HG02885 (cell line): ENCODE results near the gene TMEM190.
"Not testable (repeated sequence)": the region's sequence is repeated elsewhere in the genome, so short reads cannot be mapped to it uniquely, and the experiment has no call there.

Experiments
- ATAC-seq: cut with Tn5 transposase; IDR thresholded peaks from one replicate; pipeline ENCODE4 v1.9.1; 2021; ENCODE audit warnings: mild to moderate bottlenecking; ENCODE audit not compliant: unreplicated experiment, poor library complexity

TMEM190 gene

DNA sequence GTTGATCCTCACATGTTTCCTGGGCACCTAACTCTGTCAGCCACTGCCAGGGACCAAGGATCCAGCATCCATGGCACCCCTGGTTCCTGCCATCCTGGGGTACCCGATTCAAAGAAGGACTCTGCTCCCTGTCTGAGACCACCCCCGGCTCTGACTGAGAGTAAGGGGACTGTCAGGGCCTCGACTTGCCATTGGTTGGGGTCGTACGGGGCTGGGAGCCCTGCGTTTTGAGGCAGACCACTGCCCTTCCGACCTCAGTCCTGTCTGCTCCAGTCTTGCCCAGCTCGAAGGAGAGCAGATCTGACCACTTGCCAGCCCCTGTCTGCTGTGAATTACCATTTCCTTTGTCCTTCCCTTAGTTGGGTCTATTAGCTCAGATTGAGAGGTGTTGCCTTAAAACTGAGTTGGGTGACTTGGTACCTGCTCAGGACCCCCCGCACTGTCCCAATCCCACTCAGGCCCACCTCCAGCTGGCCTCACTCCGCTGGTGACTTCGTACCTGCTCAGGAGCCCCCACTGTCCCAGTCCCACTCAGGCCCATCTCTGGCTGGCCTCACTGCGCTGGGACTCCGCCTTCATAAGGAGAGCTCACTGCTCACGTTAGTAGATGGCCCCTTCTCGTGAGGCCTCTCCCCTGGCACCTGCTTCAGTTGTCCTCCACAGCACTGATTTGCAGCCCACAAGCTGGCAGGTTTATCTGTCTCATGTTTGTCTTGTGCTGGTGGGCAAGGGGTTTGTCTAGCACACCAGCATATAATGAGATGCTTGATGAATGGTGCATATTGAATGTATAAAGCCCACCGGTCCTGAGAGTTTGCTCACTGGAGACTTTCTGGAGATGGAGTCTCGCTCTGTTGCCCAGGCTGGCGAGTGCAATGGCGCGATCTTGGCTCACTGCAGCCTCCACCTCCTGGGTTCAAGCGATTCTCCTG, 13.0 kb downstream of the TMEM190 start:
- ATAC-seq, result no peak

- ATAC-seq, result no peak
Measured at GRCh38 chr19:55390461-55390880, 13.8 kb downstream of the TMEM190 start.

- ATAC-seq, result no peak
Measured at GRCh38 chr19:55391191-55391670, 14.6 kb downstream of the TMEM190 start.

DNA sequence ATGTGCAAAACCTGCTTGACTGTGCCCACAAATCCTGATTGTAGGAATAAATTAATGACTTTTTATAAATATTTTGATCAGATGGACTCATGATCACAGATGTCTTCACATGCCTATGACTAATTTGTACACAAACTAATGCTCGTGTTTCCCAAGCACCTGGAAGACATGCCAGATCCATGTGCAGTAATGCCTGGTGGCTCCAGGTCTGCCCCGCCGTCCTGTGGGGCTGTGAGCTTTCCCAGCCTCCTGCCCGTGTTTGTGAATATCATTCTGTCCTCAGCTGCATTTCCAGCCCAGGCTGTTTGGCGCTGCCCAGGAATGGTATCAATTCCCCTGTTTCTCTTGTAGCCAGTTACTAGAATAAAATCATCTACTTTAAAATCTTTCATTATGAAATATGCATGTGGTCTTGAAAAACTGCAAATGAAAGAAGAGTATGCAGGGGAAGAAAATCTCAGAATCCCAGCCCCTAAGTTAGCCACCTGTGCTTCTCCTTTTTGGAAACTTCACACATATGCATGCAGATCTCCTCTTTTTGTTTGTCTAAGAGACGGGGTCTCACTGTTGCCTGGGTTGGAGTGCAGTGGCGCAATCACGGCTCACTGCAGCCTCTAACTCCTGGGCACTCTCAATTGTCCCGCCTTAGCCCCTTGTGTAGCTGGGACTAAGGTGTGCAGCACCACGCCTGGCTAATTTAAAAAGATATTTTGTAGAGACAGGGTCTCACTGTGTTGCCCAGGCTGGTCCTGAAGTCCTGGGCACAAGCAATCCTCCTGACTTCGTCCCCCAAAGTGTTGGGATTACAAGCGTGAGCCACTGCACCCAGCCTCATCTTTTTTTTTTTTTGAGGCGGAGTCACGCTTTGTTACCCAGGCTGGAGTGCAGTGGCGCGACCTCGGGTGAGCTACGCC, 15.3 kb downstream of the TMEM190 start:
- no peak for ATAC-seq

GRCh38 chr19:55392820-55393761, 16.5 kb downstream of the TMEM190 start:
- no peak for ATAC-seq

DNA sequence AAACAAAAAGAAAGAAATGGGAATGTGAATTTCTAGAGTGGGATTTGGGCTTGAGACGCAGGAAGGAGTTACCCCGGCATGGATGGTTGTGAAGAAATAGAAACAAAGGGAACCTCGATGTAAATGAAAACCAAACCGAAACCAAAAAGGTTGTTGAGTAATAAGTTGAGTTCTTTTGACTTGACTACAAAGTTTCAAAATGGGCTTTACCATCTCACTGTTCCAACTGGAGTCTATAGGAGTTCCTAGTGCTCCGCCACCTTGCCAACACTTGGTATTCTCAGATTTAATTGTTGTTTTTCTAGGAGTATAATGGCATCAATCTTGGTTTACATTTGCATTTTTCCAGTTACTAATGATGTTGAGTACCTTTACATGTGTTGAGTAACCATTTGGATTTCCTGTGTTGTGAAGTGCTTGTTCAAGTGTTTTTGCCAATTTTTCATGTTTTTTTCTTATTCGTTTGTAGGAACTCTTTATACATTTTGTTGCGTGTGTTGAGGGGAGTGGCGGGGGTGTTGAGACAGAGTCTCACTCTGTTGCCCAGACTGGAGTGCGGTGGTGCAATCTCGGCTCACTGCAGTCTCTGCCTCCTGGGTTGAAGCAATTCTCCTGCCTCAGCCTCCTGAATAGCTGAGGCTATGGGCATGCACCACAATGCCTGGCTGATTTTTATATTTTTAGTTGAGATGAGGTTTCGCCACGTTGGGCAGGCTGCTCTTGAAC, 21.7 kb downstream of the TMEM190 start:
- no peak for ATAC-seq

DNA sequence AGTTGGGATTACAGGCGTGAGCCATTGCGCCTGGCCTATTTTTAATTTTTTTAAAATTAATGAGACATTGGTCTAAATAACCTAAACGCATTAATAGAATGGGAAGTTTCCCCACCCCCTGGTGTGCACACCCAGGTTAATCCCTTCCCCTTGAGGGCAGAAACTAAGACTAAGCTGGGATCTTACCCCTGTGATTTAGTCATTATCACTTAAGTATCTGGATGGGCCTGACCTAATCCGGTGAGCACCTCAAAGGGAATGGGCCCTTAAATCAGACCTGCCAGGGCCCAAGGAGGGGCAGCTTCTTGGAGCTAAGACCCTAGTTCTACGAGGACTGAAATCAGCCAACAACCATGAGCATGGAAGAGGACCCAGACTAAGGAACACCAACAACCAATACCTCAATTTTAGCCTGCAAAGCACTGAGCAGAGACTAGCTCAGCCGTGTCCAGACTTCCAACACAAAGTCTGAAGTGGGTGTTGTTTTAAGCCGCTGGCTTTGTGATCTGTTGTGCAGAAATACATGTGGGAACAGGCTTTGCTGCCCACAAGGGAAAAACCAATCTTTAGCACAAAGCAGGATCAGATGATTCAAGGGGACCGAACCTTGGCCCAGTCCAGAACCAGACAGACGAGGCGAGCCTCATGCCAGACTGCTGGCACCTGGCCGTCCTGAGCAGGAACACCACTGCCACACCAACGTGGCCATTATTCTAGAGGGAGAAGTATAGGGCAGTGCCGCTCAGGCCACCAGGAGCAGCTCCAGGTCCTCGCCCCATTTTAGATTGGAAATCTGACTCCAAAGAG, 23.9 kb downstream of the TMEM190 start:
- ATAC-seq, result no peak

- ATAC-seq, result not testable (repeated sequence)
Measured at GRCh38 chr19:55401390-55401789, 24.8 kb downstream of the TMEM190 start.

DNA sequence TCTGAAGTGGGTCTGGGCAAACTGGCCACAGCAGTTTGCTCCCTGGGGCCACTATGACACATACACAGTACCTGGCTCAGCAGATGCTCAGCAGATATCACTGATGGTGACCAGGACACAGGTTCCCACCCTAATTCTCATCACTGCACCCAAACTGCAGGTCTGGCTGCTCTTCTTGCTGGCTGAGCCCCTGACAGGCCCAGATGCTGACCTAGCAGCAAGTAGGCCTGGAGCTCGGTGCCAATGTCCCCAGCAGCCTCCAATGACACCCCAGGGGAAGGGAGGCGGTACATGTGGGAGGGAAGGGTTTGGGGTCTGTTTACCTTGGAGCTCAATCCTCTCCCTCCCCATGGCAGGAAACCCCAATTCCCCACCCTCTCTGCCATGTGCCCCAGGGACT, 25.9 kb downstream of the TMEM190 start:
- no peak for ATAC-seq

GRCh38 chr19:55405638-55406037, 29.0 kb downstream of the TMEM190 start:
- ATAC-seq, result no peak

- no peak for ATAC-seq
Measured at GRCh38 chr19:55406091-55406825, 29.6 kb downstream of the TMEM190 start.

DNA sequence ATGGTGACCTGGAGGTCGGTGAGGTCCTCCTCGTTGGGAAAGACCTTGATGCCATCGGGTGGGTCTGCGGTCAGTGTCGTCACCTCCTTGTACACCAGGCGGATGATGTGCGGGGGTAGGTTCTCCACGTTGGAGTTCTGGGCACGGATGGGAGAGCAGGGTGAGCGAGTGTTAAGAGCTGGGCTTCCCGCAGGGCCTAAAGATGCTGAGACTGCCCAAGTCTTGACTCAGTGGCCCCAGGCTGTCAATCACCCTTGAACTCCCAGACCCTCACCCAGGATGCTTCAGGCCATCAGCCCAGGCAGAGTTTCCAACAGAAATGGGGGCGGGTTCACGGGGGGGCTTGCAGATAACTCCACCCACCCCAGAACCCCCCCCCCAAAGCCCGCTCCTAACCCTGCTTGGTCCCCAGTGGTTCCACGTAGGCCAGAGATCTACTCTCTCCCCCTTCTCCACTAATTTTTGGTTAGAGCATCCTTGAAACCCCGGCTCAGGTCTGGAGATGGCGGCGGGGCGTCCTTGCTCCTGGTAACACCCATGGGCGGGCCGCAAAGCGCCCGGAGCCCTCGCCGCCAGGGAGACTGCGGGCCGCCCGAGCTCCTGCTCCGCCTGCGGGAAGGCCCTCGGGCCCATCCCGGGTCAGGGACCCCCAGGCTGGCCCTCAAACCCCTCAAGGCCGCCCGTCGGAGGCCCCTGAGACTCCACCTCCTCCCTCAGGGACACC, 30.4 kb downstream of the TMEM190 start:
- no peak for ATAC-seq

- ATAC-seq, result peak; percentile 24
Measured at GRCh38 chr19:55407550-55407799, 30.8 kb downstream of the TMEM190 start, which contains the start of gene UBE2S. Gene UBE2S, minus strand, starts transcription at chr19:55407788. Its CDS starts 199 bp downstream, at chr19:55407589.

- ATAC-seq, result peak; percentile 78
Measured at GRCh38 chr19:55407800-55408532, 31.3 kb downstream of the TMEM190 start.

DNA sequence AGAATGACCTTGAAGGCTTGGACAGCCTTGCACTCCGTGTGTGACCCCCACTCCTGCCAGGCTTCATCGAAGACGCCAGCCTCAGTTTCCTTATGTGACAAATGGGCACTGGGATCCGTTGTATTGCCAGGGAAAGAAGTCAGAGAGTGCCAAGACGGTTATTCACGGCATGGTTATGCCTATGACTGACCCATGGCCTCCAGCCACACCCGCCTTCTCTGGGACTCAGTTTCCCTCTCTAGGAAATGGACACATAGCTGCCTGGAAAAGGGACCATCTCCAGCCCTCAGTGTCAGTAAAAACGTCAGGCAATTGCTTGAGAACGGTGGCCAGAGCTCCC, 31.9 kb downstream of the TMEM190 start:
- no peak for ATAC-seq

GRCh38 chr19:55409179-55409578, 32.6 kb downstream of the TMEM190 start:
- ATAC-seq, result not testable (repeated sequence)

DNA sequence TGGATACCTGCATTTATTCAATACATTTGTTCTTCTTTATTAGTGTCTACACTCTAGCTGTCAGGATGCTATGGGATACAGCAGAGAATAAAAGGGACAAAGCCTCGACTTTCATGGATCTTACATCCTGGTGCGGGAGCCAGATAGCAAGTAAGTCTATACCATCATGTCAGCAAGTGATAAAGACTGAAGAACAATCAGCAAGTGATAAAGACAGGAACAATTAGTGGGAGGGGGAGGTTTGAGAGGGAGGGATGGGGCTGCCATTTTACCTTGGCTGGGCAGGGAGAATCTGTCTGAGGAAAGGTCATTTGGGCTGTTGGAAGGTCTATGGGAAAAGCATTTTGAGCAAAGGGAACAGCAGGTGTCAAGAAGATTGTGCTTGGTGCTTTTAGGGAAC, 33.5 kb downstream of the TMEM190 start:
- ATAC-seq, result no peak
